Testis (tissue), 3 donors: ENCODE data around the gene MFSD2B. TPM values are rescaled to one million over a fixed set of nuclear protein-coding genes. Genes with fewer than 3 reads are reported as not detected.
"Not testable (repeated sequence)": the region's sequence is repeated elsewhere in the genome, so short reads cannot be mapped to it uniquely, and the experiment has no call there.

Experiments used
- DNase-seq: peaks from one replicate; pipeline ENCODE4 v3.0.0-alpha.2; 2019
- H3K27ac ChIP-seq, 2 donors: fragments of 200-600 bp; sonication (generic); one replicate each; pipeline ENCODE4 v1.5.1; 2019
- H3K27me3 ChIP-seq: fragments of 200-600 bp; sonication (generic); one replicate; pipeline ENCODE4 v1.5.1; 2019
- H3K36me3 ChIP-seq: fragments of 200-600 bp; sonication (generic); one replicate; pipeline ENCODE4 v1.5.1; 2017; ENCODE audit warnings: low read depth; ENCODE audit errors: missing control alignments
- H3K4me1 ChIP-seq: fragments of 200-600 bp; sonication (generic); one replicate; pipeline ENCODE4 v1.5.1; 2019
- H3K4me3 ChIP-seq, 2 donors: fragments of 200-600 bp; sonication (generic); one replicate each; pipeline ENCODE4 v1.5.1; 2017 to 2019
- H3K9me3 ChIP-seq: fragments of 200-600 bp; sonication (generic); one replicate; pipeline ENCODE4 v1.5.1; 2017
- POLR2A ChIP-seq: fragments of 450-650 bp; IDR thresholded peaks from one replicate; pipeline ENCODE4 v1.6.1; 2017; ENCODE audit warnings: antibody characterized with exemption, mild to moderate bottlenecking, moderate library complexity
- WGBS, 2 donors: methylation state at CpG; one replicate each; pipeline ENCODE4 v1.1.5; 2018; 5-methylcytosine and 5-hydroxymethylcytosine counted together
- intact Hi-C: fragments of 100-400 bp; cut with DNase I; formaldehyde crosslinking; loops from one replicate; pipeline ENCODE4 v1.15.1; 2023; ENCODE audit warnings: low total_unique reads
- polyA plus RNA-seq: library from polyadenylated mRNA; stranded (reverse); fragments of 350-450 nt; fragmentation: Illumina TruSeq; extraction: RNeasy Lipid Tissue Mini Kit (QIAGEN cat#74804); gene quantifications from one replicate; pipeline ENCODE4 v1.2.3, GENCODE V29; 2014; ENCODE audit warnings: low read depth, low replicate concordance; ENCODE audit not compliant: insufficient read depth
- total RNA-seq, 2 donors: library from RNA; depleted of rRNA; stranded (reverse); fragments of >200 nt; gene quantifications; one replicate each; pipeline ENCODE4 v1.2.3, GENCODE V29; 2016
- TF ChIP-seq, protein P1 (sequence below), 3 experiments: fragments of 450-650 bp in 2 of 3; fragments of 200-600 bp in 1 of 3; sonication (generic) in 1 of 3; IDR thresholded peaks; one replicate each; pipeline ENCODE4 v1.5.1; 2016 to 2019; ENCODE audit warnings: antibody characterized with exemption in 3 of 3, mild to moderate bottlenecking in 2 of 3, moderate library complexity in 1 of 3

MFSD2B gene
- total and polyA plus RNA-seq, 3 donors from 2014 or later = 0.39 to 0.94 (median 0.50) TPM

DNA sequence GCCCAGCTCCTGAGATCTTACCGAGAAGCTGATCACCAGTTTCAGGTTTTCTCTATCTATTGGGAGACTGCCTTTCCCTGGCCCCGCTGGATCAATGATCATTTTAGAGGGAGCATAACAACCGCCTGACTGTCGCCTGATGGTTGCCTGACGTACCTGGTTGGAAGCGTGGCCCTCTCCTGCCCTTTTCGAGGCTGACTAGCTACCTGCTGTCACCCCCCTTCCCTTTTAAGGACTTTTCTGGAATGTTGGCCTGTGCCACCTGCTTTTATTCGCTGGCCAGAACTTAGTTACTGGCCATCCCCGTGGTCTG lies 562 bp upstream of the MFSD2B start:
- 62 to 63% methylated on average over 9 of the region's 9 CpGs for WGBS, 2 donors
- no peak for DNase-seq
- TF ChIP-seq, protein P1, sequence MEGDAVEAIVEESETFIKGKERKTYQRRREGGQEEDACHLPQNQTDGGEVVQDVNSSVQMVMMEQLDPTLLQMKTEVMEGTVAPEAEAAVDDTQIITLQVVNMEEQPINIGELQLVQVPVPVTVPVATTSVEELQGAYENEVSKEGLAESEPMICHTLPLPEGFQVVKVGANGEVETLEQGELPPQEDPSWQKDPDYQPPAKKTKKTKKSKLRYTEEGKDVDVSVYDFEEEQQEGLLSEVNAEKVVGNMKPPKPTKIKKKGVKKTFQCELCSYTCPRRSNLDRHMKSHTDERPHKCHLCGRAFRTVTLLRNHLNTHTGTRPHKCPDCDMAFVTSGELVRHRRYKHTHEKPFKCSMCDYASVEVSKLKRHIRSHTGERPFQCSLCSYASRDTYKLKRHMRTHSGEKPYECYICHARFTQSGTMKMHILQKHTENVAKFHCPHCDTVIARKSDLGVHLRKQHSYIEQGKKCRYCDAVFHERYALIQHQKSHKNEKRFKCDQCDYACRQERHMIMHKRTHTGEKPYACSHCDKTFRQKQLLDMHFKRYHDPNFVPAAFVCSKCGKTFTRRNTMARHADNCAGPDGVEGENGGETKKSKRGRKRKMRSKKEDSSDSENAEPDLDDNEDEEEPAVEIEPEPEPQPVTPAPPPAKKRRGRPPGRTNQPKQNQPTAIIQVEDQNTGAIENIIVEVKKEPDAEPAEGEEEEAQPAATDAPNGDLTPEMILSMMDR (IDR thresholded peaks at IDR 0.05) = no peak
- TF ChIP-seq POLR2A = no peak
- Histone ChIP-seq H3K4me1 (peaks cover 4% of the 10 kb centered on the region), H3K9me3 (no peaks in the 10 kb centered on the region), H3K36me3 (no peaks in the 10 kb centered on the region), H3K27me3 (no peaks in the 10 kb centered on the region), H3K27ac (no peak overlapping the region), H3K4me3 (peak overlapping the region in 1 of 2 donors; percentile 38)
- intact Hi-C loops = no loop called here

DNA sequence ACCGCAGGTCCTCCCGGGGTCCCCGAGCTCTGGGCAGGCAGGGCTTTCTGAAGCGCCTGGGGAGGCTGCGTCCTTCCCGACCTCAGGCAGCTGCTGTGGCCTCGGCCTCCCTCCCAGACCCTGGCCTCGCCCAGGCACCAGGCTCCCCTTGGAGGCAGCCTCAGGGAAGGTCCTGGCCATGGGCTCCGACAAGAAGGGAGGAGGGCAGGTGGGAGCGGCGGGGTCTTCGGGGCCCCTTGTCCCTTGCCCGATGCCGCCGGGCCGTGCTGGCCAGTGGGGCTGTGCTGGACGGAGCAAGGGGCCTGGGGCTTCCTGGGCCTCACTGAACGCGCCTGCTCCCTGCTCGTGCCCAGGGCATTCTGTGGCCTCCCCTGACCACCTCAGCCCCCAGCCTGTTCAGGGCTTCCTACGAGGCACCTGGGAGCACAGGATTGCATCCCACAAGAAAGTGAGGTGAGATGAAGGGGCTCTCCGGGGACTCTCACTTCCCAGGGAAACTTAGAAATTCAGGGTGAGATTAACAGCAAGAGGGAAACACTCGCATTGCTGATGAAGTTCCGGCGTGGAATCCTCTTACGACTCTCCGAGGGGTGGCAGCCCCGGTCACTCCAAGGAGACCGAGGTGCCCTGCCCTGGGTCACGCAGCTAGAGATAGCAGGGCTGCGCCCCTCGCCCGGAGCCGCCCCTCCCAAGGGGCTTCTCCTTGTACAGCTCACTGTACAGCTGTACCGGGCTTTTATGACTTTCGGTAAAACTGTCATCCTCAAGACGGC lies 778 bp downstream of the MFSD2B start:
- Histone ChIP-seq H3K36me3 (no peaks in the 10 kb centered on the region), H3K4me1 (peaks cover 4% of the 10 kb centered on the region), H3K4me3 (peak overlapping the region; percentile 24 to 38), H3K9me3 (no peaks in the 10 kb centered on the region), H3K27ac (no peak overlapping the region), H3K27me3 (no peaks in the 10 kb centered on the region)
- TF ChIP-seq POLR2A = no peak
- TF ChIP-seq, protein P1 (IDR thresholded peaks at IDR 0.05) = no peak
- DNase-seq = no peak
- intact Hi-C loops = no loop called here
- WGBS, 2 donors = 42 to 53% methylated on average over 5 to 25 of the region's 37 CpGs

DNA sequence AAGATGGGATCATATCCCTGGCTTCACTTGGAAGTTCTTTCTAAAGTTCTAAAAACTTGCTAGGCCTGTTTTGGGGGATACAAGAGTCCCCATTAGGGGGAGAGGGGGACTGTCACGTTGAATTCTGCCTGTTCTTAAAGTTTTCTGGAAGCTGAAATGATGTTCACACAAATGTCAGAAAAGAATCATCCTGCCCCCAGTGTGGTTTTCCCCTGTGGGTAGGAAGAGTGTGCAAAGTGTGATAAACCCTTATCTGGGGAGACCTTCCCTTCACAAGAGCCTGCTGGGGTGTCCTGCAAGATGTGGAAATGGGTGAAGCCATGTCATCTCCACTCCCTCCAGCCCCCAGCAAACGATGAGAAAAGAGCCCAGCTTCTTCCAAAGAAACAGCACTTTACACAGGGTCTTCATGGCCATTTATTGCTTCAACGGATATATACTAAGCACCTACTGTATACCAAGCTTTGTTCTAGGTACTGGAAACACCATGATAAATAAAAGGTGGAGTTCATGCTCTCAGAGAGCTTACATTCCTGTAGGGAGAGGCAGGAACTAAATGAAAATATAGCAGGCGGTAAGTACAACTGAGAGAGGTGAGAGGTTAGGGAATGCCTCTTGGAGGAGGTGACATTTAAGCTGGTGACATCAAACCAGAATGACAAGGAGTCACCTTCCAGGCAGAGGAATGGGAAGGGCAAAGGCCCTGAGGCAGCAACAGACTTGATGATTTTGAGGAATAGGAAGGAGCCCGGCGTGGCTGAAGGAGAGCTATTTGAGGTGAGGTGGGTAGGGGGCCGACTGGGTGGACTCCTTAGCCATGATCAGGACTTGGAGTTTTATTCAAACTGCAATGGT lies 1.6 kb downstream of the MFSD2B start:
- TF ChIP-seq, protein P1 (IDR thresholded peaks at IDR 0.05) = no peak
- no peak for TF ChIP-seq POLR2A
- Histone ChIP-seq H3K27ac (no peak overlapping the region), H3K4me3 (no peak overlapping the region), H3K9me3 (no peaks in the 10 kb centered on the region), H3K36me3 (no peaks in the 10 kb centered on the region), H3K4me1 (peaks cover 4% of the 10 kb centered on the region), H3K27me3 (no peaks in the 10 kb centered on the region)
- no peak for DNase-seq
- WGBS, 2 donors = 75 to 79% methylated on average over 7 of the region's 7 CpGs
- intact Hi-C loops = no loop called here

DNA sequence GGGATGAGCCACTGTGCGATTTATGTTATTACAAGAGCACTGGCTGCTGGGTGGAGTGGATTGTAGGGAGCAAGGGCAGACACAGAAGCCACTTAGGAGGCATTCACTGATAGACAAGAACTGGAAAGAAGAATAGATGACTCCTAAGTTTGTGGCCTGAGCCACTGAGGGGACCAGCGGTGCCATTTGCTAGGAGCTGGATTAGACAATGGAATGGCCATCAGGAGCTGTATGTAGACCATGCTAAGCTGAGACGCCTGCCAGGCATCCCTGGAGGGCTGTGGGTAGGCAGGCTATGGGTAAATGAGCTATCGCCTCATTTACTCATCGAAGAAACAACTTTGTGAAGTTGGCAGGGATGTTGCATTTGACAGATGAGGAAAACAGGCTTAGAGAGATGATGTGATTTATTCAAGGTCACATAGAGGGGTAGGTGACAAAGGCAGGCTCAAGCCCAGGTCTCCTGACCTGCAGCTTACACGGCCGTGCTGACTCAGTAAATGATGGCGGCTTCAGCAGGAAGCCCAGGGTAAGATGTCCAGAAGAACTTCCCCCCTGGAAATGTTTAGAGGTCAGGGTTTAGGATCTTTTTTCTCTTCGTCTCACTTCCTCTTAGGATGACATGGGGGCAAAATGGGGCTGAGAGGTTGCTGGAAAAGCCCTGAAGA lies 2.8 kb downstream of the MFSD2B start:
- intact Hi-C loops = no loop called here
- no peak for TF ChIP-seq POLR2A
- TF ChIP-seq, protein P1 (IDR thresholded peaks at IDR 0.05) = no peak
- no peaks in the 10 kb centered on the region for H3K27me3 ChIP-seq
- no peak overlapping the region for H3K4me3 ChIP-seq
- H3K9me3 ChIP-seq = no peaks in the 10 kb centered on the region
- H3K4me1 ChIP-seq = peaks cover 4% of the 10 kb centered on the region
- H3K36me3 ChIP-seq = no peaks in the 10 kb centered on the region
- no peak overlapping the region for H3K27ac ChIP-seq
- 82 to 91% methylated on average over 9 of the region's 9 CpGs for WGBS, 2 donors
- no peak for DNase-seq

DNA sequence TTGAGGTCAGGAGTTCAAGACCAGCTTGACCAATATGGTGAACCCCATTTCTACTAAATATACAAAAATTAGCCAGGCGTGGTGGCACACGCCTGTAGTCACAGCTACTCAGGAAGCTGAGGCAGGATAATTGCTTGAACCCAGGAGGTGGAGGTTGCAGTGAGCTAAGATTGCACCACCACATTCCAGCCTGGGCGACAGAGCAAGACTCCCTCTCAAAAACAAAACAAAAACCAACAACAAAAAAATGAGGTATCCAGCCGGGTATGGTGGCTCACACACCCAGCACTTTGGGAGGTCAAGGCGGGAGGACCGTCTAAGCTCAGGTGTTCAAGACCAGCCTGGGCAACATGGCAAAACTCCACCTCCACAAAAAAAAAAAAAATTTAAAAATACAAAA lies 5.0 kb downstream of the MFSD2B start:
- DNase-seq, intact Hi-C loops, H3K27me3 ChIP-seq, H3K9me3 ChIP-seq, H3K4me1 ChIP-seq, H3K36me3 ChIP-seq, H3K4me3 ChIP-seq, H3K27ac ChIP-seq: not testable (repeated sequence)
- WGBS, 2 donors = 91 to 92% methylated on average over 6 of the region's 6 CpGs
